GM12891 (cell line): ENCODE results near the gene OCA2.

Experiments
- DNase-seq: peaks from one replicate; pipeline ENCODE4 v3.0.0; 2011; ENCODE audit warnings: low spot score; ENCODE audit not compliant: insufficient read length
- FAIRE-seq: peaks from 2 replicates; lab custom pipeline; 2011; peaks lifted over from hg19 to GRCh38; lab: Jason Lieb, UNC
- PAX5 ChIP-seq: IDR thresholded peaks from 2 replicates; pipeline ENCODE4 v1.6.1; 2011; ENCODE audit warnings: low read length, moderate library complexity, mild to moderate bottlenecking; ENCODE audit not compliant: insufficient read depth, severe bottlenecking
- POLR2A ChIP-seq: IDR thresholded peaks from 2 replicates; pipeline ENCODE4 v1.6.1; 2011; ENCODE audit warnings: low read depth, low read length, control low read depth
- POLR2AphosphoS5 ChIP-seq: IDR thresholded peaks from 2 replicates; pipeline ENCODE4 v1.6.1; 2011; ENCODE audit warnings: low read depth, low read length, control low read depth
- POU2F2 ChIP-seq: IDR thresholded peaks from 2 replicates; pipeline ENCODE4 v1.6.1; 2011; ENCODE audit warnings: low read depth, mild to moderate bottlenecking, control low read depth, low read length, moderate library complexity
- SPI1 ChIP-seq: IDR thresholded peaks from 2 replicates; pipeline ENCODE4 v1.6.1; 2011; ENCODE audit warnings: low read depth, low read length, control low read depth
- TAF1 ChIP-seq: IDR thresholded peaks from 2 replicates; pipeline ENCODE4 v1.6.1; 2011; ENCODE audit warnings: low read depth, low read length, control low read depth

OCA2 gene

GRCh38 chr15:27783678-27784077, 315.4 kb downstream of the OCA2 start:
- TF ChIP-seq POLR2AphosphoS5 (no peak), TAF1 (no peak), POU2F2 (no peak), POLR2A (no peak), SPI1 (no peak), PAX5 (no peak)
- FAIRE-seq (no peak), DNase-seq (no peak)

- DNase-seq = no peak
- no peak for FAIRE-seq
- no peak for TF ChIP-seq TAF1
- no peak for TF ChIP-seq PAX5
- TF ChIP-seq POLR2AphosphoS5 = no peak
- no peak for TF ChIP-seq POU2F2
- TF ChIP-seq POLR2A = no peak
- no peak for TF ChIP-seq SPI1
Measured at GRCh38 chr15:27782125-27782524, 317.0 kb downstream of the OCA2 start.

- DNase-seq (no peak), FAIRE-seq (no peak)
- TF ChIP-seq TAF1 (no peak), SPI1 (no peak), POLR2A (no peak), PAX5 (no peak), POU2F2 (no peak), POLR2AphosphoS5 (no peak)
Measured at GRCh38 chr15:27776501-27776900, 322.6 kb downstream of the OCA2 start.

GRCh38 chr15:27774638-27775037, 324.5 kb downstream of the OCA2 start:
- FAIRE-seq = no peak
- no peak for DNase-seq
- no peak for TF ChIP-seq POLR2A
- TF ChIP-seq POLR2AphosphoS5 = no peak
- no peak for TF ChIP-seq TAF1
- no peak for TF ChIP-seq SPI1
- no peak for TF ChIP-seq POU2F2
- TF ChIP-seq PAX5 = no peak

- no peak for TF ChIP-seq POLR2A
- TF ChIP-seq POU2F2 = no peak
- TF ChIP-seq SPI1 = no peak
- no peak for TF ChIP-seq PAX5
- TF ChIP-seq TAF1 = no peak
- no peak for TF ChIP-seq POLR2AphosphoS5
- FAIRE-seq (no peak), DNase-seq (no peak)
Measured at GRCh38 chr15:27774191-27774590, 324.9 kb downstream of the OCA2 start.

GRCh38 chr15:27771892-27772291, 327.2 kb downstream of the OCA2 start:
- TF ChIP-seq POLR2A (no peak), POU2F2 (no peak), PAX5 (no peak), POLR2AphosphoS5 (no peak), TAF1 (no peak), SPI1 (no peak)
- FAIRE-seq (no peak), DNase-seq (no peak)

GRCh38 chr15:27770769-27771554, 328.2 kb downstream of the OCA2 start:
- DNase-seq (no peak), FAIRE-seq (no peak)
- no peak for TF ChIP-seq POU2F2
- TF ChIP-seq POLR2A = no peak
- TF ChIP-seq PAX5 = no peak
- no peak for TF ChIP-seq SPI1
- no peak for TF ChIP-seq TAF1
- TF ChIP-seq POLR2AphosphoS5 = no peak

GRCh38 chr15:27770086-27770607, 329.0 kb downstream of the OCA2 start:
- no peak for DNase-seq
- no peak for TF ChIP-seq SPI1
- TF ChIP-seq POLR2A = no peak
- no peak for TF ChIP-seq POLR2AphosphoS5
- no peak for TF ChIP-seq TAF1
- no peak for TF ChIP-seq POU2F2
- no peak for TF ChIP-seq PAX5
- no peak for FAIRE-seq

- no peak for DNase-seq
Measured at GRCh38 chr15:27769652-27770051, 329.5 kb downstream of the OCA2 start.

More at GRCh38 chr15:27769652-27770051, 329.5 kb downstream of the OCA2 start:
- FAIRE-seq = no peak
- TF ChIP-seq POU2F2 = no peak
- no peak for TF ChIP-seq TAF1
- no peak for TF ChIP-seq POLR2AphosphoS5
- TF ChIP-seq SPI1 = no peak
- TF ChIP-seq POLR2A = no peak
